Right lobe of liver (tissue), 4 donors: ENCODE measurements around the gene CPA1.

ENCODE experiments used
- POLR2A ChIP-seq: fragments of 450-650 bp; IDR thresholded peaks from one replicate; pipeline ENCODE4 v1.6.1; 2017; ENCODE audit warnings: antibody characterized with exemption, mild to moderate bottlenecking
- TF ChIP-seq, protein P1 (sequence below), 4 donors: fragments of 200-600 bp in 3 of 4; fragments of 450-650 bp in 1 of 4; IDR thresholded peaks; one replicate each; pipeline versions ENCODE4 v1.5.1 to v1.8.0; 2016 to 2022; ENCODE audit warnings: antibody characterized with exemption in 4 of 4, mild to moderate bottlenecking in 2 of 4
- donor health status: DM: no; HTN: no; CAD: no.
- donor health status: DM: no; HTN: no; CAD: no.
- donor health status: DM: no; HTN: yes; CAD: no.

DNA sequence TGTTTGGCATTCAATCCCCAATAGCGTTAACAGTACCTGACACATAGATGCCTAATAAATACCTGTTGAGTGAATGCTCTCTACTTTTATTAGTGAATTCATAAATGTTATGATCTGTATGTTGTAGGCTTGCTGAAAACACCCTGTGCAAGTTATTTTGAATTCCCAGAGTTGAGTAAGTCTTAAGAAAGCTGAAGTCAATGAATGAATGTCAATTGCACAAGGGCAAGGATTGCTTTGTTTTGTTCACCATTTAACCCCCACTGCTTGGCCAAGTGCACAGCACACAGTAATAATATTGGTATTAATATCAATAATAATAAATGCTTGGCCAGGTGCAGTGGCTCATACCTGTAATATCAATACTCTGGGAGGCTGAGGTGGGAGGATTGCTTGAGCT, 10.2 kb downstream of the CPA1 start:
- TF ChIP-seq, protein P1, sequence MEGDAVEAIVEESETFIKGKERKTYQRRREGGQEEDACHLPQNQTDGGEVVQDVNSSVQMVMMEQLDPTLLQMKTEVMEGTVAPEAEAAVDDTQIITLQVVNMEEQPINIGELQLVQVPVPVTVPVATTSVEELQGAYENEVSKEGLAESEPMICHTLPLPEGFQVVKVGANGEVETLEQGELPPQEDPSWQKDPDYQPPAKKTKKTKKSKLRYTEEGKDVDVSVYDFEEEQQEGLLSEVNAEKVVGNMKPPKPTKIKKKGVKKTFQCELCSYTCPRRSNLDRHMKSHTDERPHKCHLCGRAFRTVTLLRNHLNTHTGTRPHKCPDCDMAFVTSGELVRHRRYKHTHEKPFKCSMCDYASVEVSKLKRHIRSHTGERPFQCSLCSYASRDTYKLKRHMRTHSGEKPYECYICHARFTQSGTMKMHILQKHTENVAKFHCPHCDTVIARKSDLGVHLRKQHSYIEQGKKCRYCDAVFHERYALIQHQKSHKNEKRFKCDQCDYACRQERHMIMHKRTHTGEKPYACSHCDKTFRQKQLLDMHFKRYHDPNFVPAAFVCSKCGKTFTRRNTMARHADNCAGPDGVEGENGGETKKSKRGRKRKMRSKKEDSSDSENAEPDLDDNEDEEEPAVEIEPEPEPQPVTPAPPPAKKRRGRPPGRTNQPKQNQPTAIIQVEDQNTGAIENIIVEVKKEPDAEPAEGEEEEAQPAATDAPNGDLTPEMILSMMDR (IDR thresholded peaks at IDR 0.05) = no peak
- TF ChIP-seq POLR2A = no peak
